Endothelial cell (in vitro differentiated cells): Measurements from ENCODE around the gene STXBP1. TPM values are rescaled to one million over a fixed set of nuclear protein-coding genes. Genes with fewer than 3 reads are reported as not detected.
A peak's percentile ranks its signal among the peaks of the same experiment; 100 is the strongest.

ENCODE experiments used
- DNase-seq: peaks from one replicate; pipeline ENCODE4 v3.0.0; 2021; ENCODE audit warnings: low spot score
- H3K27ac Mint-ChIP-seq: one replicate; pipeline ENCODE4 v1.8.0; 2021; ENCODE audit warnings: mixed read lengths, inconsistent platforms; ENCODE audit not compliant: unreplicated experiment
- H3K27me3 Mint-ChIP-seq: one replicate; pipeline ENCODE4 v1.8.0; 2021; ENCODE audit warnings: mild to moderate bottlenecking, moderate library complexity, mixed read lengths, inconsistent platforms; ENCODE audit not compliant: unreplicated experiment
- H3K36me3 Mint-ChIP-seq: one replicate; pipeline ENCODE4 v1.8.0; 2021; ENCODE audit warnings: mild to moderate bottlenecking, low read depth, mixed read lengths, inconsistent platforms; ENCODE audit not compliant: unreplicated experiment
- H3K4me1 Mint-ChIP-seq: one replicate; pipeline ENCODE4 v1.8.0; 2021; ENCODE audit warnings: mild to moderate bottlenecking, mixed read lengths, inconsistent platforms; ENCODE audit not compliant: unreplicated experiment
- H3K4me3 Mint-ChIP-seq: one replicate; pipeline ENCODE4 v1.8.0; 2021; ENCODE audit warnings: mild to moderate bottlenecking, mixed read lengths, inconsistent platforms; ENCODE audit not compliant: unreplicated experiment
- H3K9me3 Mint-ChIP-seq: one replicate; pipeline ENCODE4 v1.8.0; 2021; ENCODE audit warnings: mixed read lengths, inconsistent platforms; ENCODE audit not compliant: unreplicated experiment
- total RNA-seq: library from RNA; stranded (reverse); fragmentation: NEBNext Ultra II Directional; extraction: Animal tissue kit (Norgen Biotek cat#: 25700); gene quantifications from one replicate; pipeline ENCODE4 v1.2.1, GENCODE V29; 2021; ENCODE audit not compliant: unreplicated experiment
- TF ChIP-seq, protein P1 (sequence below): fragments of 200-600 bp; sonication (generic); IDR thresholded peaks from one replicate; pipeline ENCODE4 v1.5.0; 2021; ENCODE audit warnings: antibody characterized with exemption; ENCODE audit not compliant: unreplicated experiment

The STXBP1 gene
- total RNA-seq, 1 donor from 2014 or later, result 113 TPM

DNA sequence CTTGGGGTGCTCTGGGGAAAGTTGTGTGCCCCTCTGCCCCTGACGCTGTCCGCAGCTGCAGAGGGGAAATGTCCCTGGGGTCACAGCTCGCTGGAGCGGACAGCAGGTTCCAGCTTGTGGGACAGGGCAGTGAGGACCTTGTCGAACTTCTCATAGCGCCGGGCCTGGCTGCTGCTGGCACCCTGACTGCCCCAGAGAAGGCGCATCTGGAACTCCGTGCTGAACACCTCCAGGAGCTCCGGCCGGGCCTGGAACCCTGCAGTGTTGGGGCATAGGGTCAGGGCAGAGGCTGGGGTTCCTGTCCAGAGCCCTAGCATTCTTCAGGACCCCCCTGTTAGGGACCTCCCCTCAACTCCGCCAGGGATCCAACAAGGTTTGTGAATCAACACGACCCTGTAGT, 126.6 kb downstream of the STXBP1 start:
- no peak for DNase-seq
- peaks cover 34% of the 10 kb centered on the region for H3K36me3 Mint-ChIP-seq
- H3K27me3 Mint-ChIP-seq, result peaks cover 22% of the 10 kb centered on the region
- no peaks in the 10 kb centered on the region for H3K9me3 Mint-ChIP-seq
- TF ChIP-seq, protein P1, sequence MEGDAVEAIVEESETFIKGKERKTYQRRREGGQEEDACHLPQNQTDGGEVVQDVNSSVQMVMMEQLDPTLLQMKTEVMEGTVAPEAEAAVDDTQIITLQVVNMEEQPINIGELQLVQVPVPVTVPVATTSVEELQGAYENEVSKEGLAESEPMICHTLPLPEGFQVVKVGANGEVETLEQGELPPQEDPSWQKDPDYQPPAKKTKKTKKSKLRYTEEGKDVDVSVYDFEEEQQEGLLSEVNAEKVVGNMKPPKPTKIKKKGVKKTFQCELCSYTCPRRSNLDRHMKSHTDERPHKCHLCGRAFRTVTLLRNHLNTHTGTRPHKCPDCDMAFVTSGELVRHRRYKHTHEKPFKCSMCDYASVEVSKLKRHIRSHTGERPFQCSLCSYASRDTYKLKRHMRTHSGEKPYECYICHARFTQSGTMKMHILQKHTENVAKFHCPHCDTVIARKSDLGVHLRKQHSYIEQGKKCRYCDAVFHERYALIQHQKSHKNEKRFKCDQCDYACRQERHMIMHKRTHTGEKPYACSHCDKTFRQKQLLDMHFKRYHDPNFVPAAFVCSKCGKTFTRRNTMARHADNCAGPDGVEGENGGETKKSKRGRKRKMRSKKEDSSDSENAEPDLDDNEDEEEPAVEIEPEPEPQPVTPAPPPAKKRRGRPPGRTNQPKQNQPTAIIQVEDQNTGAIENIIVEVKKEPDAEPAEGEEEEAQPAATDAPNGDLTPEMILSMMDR, result no peak
- no peak overlapping the region for H3K27ac Mint-ChIP-seq
- H3K4me1 Mint-ChIP-seq, result peaks cover 25% of the 10 kb centered on the region
- peak overlapping the region; percentile 47 for H3K4me3 Mint-ChIP-seq

GRCh38 chr9:127739614-127740330, 127.7 kb downstream of the STXBP1 start:
- Mint-ChIP-seq H3K27ac (no peak overlapping the region), H3K4me1 (peaks cover 25% of the 10 kb centered on the region), H3K4me3 (no peak overlapping the region), H3K9me3 (no peaks in the 10 kb centered on the region), H3K36me3 (peaks cover 35% of the 10 kb centered on the region), H3K27me3 (peaks cover 22% of the 10 kb centered on the region)
- TF ChIP-seq, protein P1, result no peak
- no peak for DNase-seq

- peaks cover 16% of the 10 kb centered on the region for H3K27me3 Mint-ChIP-seq
- H3K9me3 Mint-ChIP-seq, result no peaks in the 10 kb centered on the region
- H3K27ac Mint-ChIP-seq, result peak overlapping the region; percentile 64
- peak; percentile 62 for DNase-seq
- peaks cover 44% of the 10 kb centered on the region for H3K36me3 Mint-ChIP-seq
- H3K4me3 Mint-ChIP-seq, result peak overlapping the region; percentile 74
- TF ChIP-seq, protein P1, result no peak
- H3K4me1 Mint-ChIP-seq, result peaks cover 13% of the 10 kb centered on the region
Observed at GRCh38 chr9:127741831-127742434, 129.9 kb downstream of the STXBP1 start.

Other genes with a start within 250 kb of the STXBP1 start
- 21.5 TPM for gene SLC2A8, start 215.1 kb upstream of the STXBP1 start, total RNA-seq
- gene ZNF79, start 187.9 kb upstream of the STXBP1 start, total RNA-seq, result 12.6 TPM
- 1,208 TPM for gene RPL12, start 160.9 kb upstream of the STXBP1 start, total RNA-seq
- 22.6 TPM for gene LRSAM1, start 160.8 kb upstream of the STXBP1 start, total RNA-seq
- gene CFAP157, start 94.7 kb downstream of the STXBP1 start, total RNA-seq, result 0.85 TPM
- 15.3 TPM for gene PTRH1, start 103.4 kb downstream of the STXBP1 start, total RNA-seq
- gene TTC16, start 103.8 kb downstream of the STXBP1 start, total RNA-seq, result 0.08 TPM
- gene TOR2A, start 123.0 kb downstream of the STXBP1 start, total RNA-seq, result 29.1 TPM
- 137 TPM for gene SH2D3C, start 166.4 kb downstream of the STXBP1 start, total RNA-seq
- gene CDK9, start 173.8 kb downstream of the STXBP1 start, total RNA-seq, result 188 TPM
- gene FPGS, start 190.6 kb downstream of the STXBP1 start, total RNA-seq, result 51.3 TPM
- 113 TPM for gene ENG, start 242.4 kb downstream of the STXBP1 start, total RNA-seq